HG03469 (cell line): ENCODE data around the gene MAST3.
A peak's percentile ranks its signal among the peaks of the same experiment; 100 is the strongest.
"Not testable (repeated sequence)": the region's sequence is repeated elsewhere in the genome, so short reads cannot be mapped to it uniquely, and the experiment has no call there.

Experiments used
- ATAC-seq: cut with Tn5 transposase; IDR thresholded peaks from one replicate; pipeline ENCODE4 v1.9.1; 2021; ENCODE audit warnings: mild to moderate bottlenecking, moderate library complexity, moderate number of reproducible peaks; ENCODE audit not compliant: unreplicated experiment

The MAST3 gene

DNA sequence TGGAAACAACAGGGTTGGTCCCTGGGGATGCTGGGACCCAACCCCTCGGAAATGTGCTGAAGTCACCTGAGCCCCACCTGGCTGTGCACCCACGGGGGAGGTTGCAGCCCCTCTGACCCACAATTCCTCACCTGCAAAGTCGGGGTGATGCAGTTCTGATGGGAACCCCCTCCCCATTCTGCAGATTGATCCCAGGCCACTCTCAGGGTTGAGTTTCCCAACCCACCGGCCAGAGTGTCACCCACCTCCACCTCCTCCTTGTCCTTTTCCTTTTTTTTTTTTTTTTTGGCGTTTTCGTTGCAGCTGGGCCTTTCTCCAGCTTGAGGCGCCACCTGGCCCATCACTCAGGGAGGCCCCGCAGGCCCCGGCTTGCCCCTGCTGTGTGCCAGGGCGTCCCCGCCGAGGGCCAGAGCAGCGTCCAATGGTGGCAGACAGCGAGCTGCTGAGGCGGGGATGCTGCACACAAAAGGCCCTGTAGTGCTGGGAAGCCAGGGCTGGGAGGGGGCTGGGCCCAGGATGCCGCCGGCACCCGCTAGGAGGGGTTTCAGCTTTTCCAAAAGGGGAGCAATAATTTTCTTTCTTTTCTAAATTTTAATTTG is 60.0 kb downstream of the MAST3 start:
- no peak for ATAC-seq

DNA sequence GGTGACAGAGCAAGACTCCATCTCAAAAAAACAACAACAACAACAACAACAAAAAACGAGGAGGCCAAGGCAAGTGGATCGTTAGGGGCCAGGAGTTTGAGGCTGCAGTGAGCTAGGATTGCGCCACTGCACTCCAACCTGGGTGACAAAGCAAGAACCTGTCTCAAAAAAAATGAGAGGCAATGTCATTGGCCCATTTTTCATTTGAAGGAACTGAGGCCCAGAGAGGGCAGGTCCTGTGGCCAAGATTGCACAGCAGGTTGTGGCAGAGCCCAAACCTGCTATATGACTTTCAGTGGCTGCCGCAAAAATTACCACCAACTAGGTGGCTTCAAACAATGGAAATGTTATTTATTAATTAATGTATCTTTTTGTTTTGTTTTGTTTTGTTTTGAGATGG is 60.9 kb downstream of the MAST3 start:
- no peak for ATAC-seq

DNA sequence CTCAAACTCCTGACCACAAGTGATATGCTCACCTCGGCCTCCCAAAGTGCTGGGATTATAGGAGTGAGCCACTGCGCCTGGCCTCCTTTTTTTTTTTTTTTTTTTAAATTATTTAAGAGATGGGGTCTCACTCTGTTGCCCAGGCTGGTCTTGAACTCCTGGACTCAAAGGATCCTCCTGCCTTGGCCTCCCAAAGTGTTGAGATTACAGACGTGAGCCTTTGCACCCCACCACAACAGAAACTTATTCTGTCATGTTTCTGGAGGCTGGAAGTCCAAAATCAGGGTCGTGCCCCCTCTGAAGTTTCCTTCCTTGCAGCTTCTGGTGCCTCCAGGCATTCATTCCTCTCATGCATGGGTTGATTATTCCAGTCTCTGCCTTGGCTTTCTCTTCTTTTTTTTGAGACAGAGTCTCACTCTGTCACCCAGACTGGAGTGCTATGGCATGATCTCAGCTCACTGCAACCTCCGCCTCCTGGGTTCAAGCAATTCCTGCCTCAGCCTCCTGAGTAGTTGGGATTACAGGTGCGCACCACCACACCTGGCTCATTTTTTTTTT is 61.6 kb downstream of the MAST3 start:
- not testable (repeated sequence) for ATAC-seq

DNA sequence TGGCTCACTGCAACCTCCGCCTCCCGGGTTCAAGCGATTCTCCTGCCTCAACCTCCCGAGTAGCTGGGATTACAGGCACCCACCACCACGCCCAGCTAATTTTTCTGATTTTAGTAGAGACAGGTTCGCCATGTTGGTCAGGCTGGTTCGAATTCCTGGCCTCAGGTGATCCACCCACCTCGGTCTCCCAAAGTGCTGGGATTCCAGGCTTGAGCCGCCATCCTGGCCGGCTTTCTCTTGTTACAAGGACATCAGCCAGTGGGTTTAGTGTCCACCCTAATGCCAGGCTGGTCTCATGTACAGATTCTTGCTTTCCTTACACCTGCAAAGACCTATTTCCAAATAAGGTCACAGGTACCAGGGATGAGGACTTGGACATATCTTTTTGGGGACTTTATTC is 62.2 kb downstream of the MAST3 start:
- no peak for ATAC-seq

DNA sequence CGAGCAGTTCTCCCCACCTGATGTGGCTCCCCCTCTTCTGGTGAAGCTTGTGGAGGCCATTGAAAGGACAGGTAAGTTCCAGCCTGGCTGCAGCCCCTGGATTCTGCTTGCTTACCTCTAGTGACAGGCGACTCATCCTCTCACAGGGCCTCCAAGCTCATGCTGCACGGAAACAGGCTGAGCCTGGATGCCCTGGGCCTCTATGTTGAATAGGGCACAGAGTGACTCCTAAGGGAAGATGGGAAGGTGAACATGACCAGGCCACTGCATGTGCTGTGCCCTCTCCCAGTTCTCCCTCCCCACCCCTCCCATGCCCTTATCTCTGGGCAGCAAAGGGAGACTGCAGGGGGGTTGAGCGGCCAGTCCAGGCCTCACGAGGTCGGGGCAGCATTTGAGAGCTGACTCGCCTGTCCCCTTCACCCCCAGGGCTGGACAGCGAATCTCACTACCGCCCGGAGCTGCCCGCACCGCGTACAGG is 63.0 kb downstream of the MAST3 start:
- no peak for ATAC-seq

DNA sequence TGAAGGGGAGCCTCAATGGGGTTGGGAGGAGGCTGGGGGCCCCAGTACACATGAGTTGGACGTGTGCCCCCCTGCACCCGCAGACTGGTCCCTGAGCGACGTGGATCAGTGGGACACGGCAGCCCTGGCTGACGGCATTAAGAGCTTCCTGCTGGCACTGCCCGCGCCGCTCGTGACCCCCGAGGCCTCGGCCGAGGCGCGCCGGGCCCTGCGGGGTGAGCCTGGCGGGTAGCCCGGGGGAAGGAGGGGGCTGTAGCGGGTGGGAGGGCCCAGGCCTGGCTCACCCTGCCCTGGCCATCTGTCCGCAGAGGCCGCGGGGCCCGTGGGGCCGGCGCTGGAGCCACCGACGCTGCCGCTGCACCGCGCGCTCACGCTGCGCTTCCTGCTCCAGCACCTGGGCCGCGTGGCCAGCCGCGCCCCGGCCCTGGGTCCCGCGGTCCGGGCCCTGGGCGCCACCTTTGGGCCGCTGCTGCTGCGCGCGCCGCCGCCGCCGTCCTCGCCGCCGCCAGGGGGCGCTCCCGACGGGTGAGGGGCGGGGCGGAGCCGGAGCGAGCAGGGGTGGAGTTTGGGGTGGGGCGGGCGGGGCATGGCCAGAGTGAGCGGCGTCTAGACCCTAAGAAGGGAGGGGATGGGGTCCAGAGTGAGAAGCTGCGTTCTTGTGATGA is 63.5 kb downstream of the MAST3 start:
- no peak for ATAC-seq

DNA sequence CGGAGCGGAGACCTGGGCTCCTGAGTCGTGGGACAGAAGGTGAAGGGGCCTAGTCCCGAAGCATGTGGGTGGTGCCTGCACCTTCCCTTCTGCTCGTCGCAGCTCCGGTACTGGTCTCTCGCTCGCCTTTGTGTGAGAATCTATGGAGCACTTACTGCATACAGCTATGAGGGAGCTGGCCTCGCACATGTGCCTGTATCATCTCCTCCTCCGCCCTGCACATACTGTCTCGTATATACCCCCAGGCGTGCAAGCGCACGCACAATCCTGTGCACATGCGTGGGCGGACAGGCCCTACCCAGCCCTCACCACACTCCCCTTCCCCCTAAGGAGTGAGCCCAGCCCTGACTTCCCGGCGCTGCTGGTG is 64.0 kb downstream of the MAST3 start:
- ATAC-seq: no peak

DNA sequence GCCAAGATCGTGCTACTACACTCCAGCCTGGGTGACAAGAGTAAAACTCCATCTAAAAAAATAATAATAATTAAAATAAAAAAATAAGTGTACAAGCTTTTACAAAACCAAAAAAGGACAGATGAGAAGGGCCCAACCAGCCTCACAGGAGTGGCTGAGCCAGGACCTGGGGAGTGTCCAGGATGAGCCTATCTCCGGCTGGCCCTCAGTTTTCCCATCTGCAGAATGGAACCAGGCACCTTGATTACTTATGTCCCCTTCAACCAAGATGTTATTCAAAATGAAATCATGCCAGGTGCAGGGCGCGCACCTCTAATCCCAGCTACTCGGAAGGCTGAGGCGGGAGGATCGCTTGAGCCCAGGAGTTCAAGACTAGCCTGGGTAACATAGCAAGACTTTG is 66.5 kb downstream of the MAST3 start:
- ATAC-seq: no peak

DNA sequence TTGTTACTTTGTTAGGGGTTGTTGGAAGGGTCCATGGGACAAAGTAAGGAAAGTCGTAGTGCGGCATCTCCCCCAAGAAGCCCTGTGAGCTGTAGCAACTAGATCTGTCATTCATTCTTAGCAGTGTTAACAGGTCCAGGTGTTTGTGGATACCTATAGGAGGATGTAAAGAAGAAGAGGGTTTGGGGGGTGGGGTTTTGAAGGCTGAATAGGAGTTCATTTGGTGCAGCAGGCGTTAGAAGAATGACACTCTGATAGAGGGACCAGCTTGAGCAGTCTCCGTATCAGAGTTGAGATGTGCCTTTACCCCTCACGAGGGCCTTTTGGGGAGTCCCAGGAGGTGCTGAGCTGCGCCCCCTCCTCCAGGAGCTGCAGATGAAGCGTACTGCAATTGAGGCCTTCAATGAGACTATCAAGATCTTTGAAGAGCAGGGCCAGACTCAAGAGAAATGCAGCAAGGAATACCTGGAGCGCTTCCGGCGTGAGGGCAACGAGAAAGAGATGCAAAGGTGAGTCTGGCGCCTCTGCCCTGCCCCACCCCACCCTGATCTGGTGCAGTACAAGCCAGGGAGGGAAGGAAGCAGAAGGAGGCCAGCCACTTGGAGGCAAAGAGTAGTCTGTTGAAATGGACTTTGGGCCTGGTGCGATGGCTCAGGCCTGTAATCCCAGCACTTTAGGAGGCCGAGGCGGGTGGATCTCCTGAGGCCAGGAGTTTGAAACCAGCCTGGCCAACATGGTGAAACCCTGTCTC is 68.4 kb downstream of the MAST3 start:
- ATAC-seq: no peak

DNA sequence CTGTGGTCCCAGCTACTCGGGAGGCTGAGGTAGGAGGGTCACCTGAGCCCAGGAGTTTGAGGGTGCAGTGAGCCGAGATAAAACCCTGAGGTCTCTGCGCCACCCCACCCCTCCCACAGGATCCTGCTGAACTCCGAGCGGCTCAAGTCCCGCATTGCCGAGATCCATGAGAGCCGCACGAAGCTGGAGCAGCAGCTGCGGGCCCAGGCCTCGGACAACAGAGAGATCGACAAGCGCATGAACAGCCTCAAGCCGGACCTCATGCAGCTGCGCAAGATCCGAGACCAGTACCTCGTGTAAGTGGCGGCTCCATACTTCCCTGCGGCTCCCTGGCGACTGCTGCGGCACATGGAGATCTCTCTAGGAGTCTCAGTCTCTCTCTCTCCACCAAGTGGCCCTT is 69.4 kb downstream of the MAST3 start:
- ATAC-seq: no peak

DNA sequence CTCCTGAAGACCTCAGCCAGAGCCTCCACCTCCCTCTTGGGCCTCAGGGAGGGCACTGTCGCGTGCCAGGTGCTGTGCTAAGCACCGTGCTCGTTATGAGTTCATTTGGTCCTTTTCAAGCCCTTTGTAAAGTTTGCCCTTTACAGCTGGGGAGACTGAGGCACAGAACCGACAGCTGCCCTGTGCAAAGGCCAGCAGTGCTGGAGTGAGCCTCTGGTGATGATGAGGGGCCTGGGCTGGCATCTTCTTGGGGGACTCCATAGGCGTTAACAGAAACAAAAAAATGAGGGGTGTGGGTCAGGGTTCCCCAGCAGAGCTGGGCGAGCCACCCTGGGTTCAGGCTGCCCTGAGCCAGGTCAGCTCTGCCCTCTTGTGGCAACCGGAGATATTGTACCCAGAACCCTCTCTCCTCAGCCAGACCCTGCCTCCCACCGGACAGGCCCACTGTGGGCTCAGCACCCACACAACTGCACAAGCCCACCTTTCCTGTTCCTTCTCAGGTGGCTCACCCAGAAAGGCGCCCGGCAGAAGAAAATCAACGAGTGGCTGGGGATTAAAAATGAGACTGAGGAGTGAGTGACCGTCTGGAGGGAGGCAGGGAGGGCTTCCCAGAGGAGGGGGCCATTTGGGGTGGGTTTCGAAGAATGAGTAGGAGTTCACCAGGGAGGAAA is 70.5 kb downstream of the MAST3 start:
- ATAC-seq: no peak

DNA sequence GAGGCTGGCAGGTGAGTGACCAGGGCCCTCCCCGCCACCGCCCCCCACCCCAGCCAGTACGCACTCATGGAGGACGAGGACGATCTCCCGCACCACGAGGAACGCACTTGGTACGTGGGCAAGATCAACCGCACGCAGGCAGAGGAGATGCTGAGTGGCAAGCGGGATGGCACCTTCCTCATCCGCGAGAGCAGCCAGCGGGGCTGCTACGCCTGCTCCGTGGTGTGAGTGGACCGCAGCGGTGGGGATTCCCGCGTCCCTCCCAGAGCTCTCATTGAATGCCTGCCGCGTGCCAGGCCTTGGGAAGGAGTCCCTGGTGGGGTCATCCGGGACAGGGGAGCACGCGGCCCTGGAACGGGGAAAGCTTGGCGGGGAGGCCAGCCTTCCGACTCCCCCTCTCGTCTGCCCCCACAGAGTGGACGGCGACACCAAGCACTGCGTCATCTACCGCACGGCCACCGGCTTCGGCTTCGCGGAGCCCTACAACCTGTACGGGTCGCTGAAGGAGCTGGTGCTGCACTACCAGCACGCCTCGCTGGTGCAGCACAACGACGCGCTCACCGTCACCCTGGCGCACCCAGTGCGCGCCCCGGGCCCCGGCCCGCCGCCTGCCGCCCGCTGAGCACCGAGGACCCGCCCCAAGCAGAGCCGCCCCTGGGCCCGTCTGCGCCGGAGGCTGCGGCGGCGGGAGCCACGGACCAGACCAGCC is 71.2 kb downstream of the MAST3 start:
- no peak for ATAC-seq

DNA sequence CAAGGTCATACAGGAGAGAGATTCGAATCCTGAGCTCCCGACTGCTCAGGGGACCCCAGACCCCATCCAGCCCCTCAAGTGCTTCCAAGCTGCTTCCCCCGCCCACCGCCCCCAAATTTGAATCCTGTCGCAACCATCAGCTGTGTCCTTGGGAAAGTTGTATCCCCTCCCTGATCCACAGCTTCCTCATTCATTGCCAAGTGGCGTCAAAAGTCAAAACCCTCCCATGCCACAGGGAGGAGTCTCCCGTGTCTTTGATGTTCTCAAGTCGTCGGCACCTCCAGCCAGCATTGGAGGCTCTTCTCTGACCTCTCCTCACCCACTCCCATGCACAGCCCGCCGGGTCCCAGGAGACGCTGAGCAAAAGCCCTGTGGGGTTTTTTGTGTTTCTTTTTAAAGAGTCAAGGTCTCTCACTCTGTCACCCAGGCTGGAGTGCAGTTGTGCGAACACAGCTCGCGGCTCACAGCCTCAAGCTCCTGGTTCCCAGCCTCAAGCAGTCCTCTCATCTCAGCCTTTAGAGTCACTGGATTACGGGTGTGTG is 73.2 kb downstream of the MAST3 start:
- ATAC-seq: no peak

DNA sequence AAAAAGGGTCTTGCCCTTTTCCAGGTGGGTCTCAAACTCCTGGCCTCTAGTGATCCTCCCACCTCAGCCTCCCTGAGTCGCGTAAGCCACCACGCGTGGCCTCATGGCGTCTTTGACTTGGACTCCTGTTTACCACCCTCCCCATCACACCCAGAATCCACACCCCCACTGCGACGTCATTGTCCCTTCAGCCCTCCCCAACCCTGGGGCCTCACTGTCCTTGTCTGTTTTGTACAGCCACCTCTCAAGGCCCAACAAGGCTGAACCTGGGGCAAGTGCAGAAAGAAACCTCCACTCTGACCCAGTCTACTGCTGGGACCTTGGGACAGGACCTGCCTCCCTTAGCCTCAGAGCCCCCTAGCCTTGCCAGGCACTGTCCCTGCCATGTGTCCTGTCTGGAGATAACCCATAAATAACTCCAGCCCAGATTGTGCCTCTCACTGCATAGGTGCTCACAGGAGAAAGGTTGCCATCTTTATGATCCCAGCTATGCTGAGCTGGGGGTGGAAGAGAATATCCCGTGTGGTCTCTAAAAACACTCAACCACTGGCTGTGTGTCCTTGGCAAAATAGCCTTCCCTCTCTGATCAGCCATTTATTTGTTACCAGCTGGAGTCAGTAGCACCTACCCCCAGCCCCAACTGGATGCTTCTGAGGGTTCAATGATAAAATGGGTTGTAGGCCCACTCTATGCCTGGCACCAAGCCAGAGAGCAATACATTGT is 74.2 kb downstream of the MAST3 start:
- ATAC-seq: no peak

DNA sequence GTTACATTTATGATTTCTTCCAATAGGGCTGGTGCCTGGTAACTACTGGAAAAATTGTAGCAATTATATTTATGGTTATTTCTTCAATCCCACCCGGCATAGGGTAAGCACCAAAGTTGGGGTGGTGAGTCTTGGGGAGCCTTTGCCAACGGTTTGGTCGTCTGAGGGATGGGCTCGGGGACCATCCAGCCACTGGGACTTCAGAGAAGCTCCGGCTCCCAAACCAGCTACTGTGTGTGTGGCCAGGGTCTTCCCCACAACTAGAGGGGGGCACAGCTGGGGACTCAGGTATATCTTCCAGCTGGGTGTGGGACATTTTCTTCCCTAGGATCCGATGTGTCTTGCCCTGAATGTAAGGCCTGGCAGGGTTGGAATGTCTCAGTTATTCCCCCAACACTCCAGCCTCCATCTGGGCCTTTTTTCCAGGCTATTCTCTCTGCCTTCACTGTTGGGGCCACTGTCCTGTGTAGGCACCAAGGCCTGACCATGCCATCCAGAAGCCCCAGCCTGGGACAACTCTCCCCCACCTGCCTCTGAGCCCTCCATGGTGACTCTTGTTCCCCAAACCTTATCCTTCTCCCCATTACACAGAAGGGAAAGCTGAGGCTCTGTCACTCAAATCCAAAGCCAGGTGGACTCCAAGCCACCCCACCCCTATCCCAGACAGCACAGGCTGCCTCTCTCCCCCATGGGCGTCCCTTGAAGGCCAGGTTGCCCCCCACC is 74.9 kb downstream of the MAST3 start:
- ATAC-seq: no peak

DNA sequence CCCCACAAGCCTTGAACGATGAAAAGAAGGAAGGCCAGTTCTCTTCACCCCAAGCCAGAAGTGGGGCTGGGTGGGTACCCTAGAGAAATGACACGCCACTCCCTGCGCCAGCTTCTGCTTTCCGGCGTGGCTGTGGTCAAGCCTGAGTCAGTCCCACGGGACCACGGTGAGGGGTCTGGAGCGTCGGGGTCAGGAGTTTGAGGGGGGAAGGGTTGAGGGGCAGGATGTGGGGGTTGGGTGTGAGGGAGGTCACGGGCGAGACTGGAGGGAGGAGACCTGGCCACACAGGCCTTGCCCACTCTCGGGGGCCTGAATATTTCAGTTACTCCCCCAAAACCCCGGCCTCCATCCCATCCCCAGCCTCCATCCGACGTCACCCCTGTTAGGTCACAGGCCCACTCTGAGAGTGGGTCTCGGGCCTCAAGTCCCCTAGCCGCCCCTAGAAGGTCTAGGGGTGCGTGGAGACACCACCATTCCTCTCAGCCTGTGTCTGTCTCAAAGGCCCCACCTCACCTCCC is 75.5 kb downstream of the MAST3 start:
- ATAC-seq: peak; percentile 2

DNA sequence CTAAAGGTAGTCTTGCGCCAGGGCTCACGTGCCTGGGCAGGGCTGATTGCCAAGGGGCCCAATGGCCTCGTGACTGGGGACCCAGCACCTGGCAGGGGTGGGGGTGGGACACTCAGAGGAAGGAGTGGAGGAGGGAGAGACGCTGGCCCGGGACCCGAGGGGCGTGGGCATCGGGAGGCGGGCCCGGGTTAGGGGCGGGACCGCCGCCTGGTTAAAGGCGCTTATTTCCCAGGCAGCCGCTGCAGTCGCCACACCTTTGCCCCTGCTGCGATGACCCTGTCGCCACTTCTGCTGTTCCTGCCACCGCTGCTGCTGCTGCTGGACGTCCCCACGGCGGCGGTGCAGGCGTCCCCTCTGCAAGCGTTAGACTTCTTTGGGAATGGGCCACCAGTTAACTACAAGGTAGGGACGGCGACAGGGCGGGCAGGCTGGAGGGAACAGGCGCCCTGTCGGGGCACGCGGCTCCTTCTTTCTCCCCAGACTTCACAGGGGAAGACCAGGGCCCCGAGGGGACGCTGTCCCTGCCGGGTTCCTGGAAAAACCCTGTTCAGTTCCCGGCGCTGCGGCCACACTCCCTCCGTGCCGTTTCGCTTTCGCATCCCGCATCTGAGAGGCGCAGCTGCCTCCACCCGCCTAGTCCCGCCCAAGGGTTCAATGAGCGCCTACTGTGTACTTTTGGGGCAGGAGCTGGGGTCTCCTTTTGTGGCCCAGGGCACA is 76.2 kb downstream of the MAST3 start, which contains the start of gene IFI30:
TSS of gene IFI30 (plus strand) at position 242 of the 717 bp plus-strand sequence. CDS start at position 271, 29 bp downstream.
- ATAC-seq: peak; percentile 28

DNA sequence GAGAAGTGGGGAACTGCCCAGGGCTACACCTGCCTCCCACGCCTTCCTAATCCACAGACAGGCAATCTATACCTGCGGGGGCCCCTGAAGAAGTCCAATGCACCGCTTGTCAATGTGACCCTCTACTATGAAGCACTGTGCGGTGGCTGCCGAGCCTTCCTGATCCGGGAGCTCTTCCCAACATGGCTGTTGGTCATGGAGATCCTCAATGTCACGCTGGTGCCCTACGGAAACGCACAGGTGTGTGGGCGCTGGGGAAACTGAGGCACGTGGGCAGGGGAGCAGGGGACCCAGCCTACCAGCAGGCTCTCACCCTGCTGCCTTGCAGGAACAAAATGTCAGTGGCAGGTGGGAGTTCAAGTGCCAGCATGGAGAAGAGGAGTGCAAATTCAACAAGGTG is 77.4 kb downstream of the MAST3 start:
- ATAC-seq: no peak
